ENCODE measurements around the gene OR51V1. TPM values are rescaled to one million over a fixed set of nuclear protein-coding genes. Genes with fewer than 3 reads are reported as not detected.

OR51V1 gene
- total RNA-seq, 4 donors from 2014 or later, result not detected

- ATAC-seq (ENCODE audit: low FRiP score), result no peak
- DNase-seq (ENCODE audit: low spot score), result no peak
- TF ChIP-seq CTCF (IDR thresholded peaks at IDR 0.05), result no peak
These were observed 36.9 kb upstream of the OR51V1 start for GRCh38 chr11:5237420-5237819.

- no peak for TF ChIP-seq CTCF (IDR thresholded peaks at IDR 0.05)
- DNase-seq (ENCODE audit: low spot score) (no peak), ATAC-seq (ENCODE audit: low FRiP score) (no peak)
These were observed 35.0 kb upstream of the OR51V1 start for GRCh38 chr11:5235364-5236095.

DNA sequence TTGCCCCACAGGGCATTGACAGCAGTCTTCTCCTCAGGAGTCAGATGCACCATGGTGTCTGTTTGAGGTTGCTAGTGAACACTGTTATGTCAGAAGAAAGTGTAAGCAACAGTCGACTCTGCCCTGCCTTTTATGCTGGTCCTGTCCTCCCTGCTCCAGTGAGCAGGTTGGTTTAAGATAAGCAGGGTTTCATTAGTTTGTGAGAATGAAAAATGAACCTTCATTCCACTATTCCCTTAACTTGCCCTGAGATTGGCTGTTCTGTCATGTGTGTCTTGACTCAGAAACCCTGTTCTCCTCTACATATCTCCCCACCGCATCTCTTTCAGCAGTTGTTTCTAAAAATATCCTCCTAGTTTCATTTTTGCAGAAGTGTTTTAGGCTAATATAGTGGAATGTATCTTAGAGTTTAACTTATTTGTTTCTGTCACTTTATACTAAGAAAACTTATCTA lies 33.9 kb upstream of the OR51V1 start, which contains the start of gene HBD:
Gene HBD, minus strand, starts transcription at position 103 of the 454 bp plus-strand sequence. Its CDS starts 50 bp downstream, at position 53.
- TF ChIP-seq CTCF (IDR thresholded peaks at IDR 0.05), result no peak
- ATAC-seq (ENCODE audit: low FRiP score), result no peak

GRCh38 chr11:5233307-5233706 lies 32.8 kb upstream of the OR51V1 start:
- TF ChIP-seq CTCF (IDR thresholded peaks at IDR 0.05), result no peak
- no peak for DNase-seq (ENCODE audit: low spot score)
- no peak for ATAC-seq (ENCODE audit: low FRiP score)

More for the DNA sequence above, 33.9 kb upstream of the OR51V1 start, which contains the start of gene HBD:
- DNase-seq (ENCODE audit: low spot score), result no peak

- TF ChIP-seq CTCF (IDR thresholded peaks at IDR 0.05), result no peak
- DNase-seq (ENCODE audit: low spot score), result no peak
- no peak for ATAC-seq (ENCODE audit: low FRiP score)
These were observed 32.3 kb upstream of the OR51V1 start for GRCh38 chr11:5232821-5233220.

- TF ChIP-seq CTCF (IDR thresholded peaks at IDR 0.05), result no peak
- DNase-seq (ENCODE audit: low spot score), result no peak
- no peak for ATAC-seq (ENCODE audit: low FRiP score)
These were observed 31.7 kb upstream of the OR51V1 start for GRCh38 chr11:5232176-5232575.

- no peak for ATAC-seq (ENCODE audit: low FRiP score)
- no peak for TF ChIP-seq CTCF (IDR thresholded peaks at IDR 0.05)
- DNase-seq (ENCODE audit: low spot score), result no peak
These were observed 30.6 kb upstream of the OR51V1 start for GRCh38 chr11:5231111-5231510.

Data from omental fat pad (tissue), 4 donors.